GM12874 (cell line): ENCODE measurements around the gene C11orf71.

Experiments used
- TF ChIP-seq, protein P1 (sequence below): IDR thresholded peaks from 2 replicates; pipeline ENCODE4 v1.5.1; 2011; ENCODE audit warnings: low read depth, mild to moderate bottlenecking, control low read depth, low read length, moderate library complexity; ENCODE audit not compliant: insufficient read depth

C11orf71 gene, protein sequence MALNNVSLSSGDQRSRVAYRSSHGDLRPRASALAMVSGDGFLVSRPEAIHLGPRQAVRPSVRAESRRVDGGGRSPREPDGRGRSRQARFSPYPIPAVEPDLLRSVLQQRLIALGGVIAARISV

DNA sequence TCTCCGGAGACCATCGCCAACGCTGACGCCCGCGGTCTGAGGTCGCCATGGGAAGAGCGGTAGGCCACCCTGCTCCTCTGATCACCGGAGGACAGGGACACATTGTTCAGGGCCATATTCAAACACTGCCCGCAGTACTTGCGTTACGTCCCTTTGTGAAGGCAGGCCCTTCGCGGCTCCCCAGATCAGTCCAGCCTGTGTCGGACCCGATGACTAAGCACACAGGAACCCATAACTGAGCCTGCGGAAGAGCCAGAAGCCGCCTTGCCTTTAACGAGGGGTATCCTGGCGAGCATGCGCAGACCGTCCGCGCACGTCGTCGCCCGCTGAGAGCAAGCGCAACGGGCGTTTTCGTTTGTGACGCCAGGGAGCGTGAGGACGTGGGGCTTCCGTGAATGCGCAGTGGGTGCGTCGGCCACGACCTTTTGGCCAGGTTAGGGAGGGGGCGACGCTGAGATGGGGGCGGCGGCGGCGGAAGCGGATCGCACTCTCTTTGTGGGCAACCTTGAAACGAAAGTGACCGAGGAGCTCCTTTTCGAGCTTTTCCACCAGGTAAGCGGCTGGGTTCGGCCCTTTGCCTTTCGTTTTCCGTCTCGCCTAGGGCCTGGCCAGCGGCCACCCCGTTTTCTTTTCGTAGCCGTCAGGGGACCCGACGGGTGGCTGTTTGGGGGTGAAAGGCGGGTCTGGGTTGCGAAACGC, at the start of gene C11orf71, which contains the start of gene RBM7:
Gene C11orf71, minus strand, starts transcription at position 296 of the 699 bp plus-strand sequence. Its CDS starts 180 bp downstream, at position 116.
Gene RBM7, plus strand, starts transcription at position 451 of the 699 bp plus-strand sequence. Its CDS starts 6 bp downstream, at position 457.
- TF ChIP-seq, protein P1, sequence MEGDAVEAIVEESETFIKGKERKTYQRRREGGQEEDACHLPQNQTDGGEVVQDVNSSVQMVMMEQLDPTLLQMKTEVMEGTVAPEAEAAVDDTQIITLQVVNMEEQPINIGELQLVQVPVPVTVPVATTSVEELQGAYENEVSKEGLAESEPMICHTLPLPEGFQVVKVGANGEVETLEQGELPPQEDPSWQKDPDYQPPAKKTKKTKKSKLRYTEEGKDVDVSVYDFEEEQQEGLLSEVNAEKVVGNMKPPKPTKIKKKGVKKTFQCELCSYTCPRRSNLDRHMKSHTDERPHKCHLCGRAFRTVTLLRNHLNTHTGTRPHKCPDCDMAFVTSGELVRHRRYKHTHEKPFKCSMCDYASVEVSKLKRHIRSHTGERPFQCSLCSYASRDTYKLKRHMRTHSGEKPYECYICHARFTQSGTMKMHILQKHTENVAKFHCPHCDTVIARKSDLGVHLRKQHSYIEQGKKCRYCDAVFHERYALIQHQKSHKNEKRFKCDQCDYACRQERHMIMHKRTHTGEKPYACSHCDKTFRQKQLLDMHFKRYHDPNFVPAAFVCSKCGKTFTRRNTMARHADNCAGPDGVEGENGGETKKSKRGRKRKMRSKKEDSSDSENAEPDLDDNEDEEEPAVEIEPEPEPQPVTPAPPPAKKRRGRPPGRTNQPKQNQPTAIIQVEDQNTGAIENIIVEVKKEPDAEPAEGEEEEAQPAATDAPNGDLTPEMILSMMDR = no peak; the same call in none of the 2 replicates

DNA sequence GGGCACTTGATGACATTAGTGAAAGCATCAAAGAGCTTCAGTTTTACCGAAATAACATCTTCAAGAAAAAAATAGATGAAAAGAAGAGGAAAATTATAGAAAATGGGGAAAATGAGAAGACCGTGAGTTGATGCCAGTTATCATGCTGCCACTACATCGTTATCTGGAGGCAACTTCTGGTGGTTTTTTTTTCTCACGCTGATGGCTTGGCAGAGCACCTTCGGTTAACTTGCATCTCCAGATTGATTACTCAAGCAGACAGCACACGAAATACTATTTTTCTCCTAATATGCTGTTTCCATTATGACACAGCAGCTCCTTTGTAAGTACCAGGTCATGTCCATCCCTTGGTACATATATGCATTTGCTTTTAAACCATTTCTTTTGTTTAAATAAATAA, 49.5 kb upstream of the C11orf71 start:
- TF ChIP-seq, protein P1 = no peak

DNA sequence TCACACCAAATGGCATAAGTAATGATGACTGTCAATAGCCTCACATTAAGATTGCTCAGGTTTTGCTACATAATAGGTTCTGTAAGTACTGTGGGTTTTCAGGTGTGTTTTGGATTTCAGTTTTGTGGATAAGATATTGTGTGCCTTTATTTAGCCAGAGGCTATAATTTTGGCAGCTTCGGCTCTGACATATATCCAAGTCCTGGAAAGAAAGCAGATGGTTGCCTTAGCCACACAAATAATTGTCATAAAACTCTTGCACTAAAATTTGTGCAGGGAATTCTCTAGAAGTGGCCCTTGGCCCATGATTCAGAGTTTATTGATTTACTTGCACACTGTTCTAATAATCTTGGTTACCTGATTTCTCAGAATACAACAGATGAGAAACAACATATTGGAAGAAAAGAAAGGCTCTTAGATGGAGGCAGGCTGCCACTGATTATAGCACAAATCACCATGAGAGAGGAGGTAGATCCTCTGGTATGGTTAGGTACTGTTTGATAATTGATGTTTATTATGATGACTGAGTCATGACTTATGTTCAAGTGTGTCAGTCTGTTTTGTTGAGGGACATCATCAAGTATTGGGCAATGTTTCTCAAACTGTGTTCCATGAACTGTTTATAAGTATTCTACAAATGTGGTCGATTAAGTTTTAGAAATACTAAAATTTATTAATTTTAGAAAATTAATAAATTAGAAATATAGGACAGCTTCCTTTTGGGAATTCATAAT, 48.6 kb upstream of the C11orf71 start:
- TF ChIP-seq, protein P1 = no peak

DNA sequence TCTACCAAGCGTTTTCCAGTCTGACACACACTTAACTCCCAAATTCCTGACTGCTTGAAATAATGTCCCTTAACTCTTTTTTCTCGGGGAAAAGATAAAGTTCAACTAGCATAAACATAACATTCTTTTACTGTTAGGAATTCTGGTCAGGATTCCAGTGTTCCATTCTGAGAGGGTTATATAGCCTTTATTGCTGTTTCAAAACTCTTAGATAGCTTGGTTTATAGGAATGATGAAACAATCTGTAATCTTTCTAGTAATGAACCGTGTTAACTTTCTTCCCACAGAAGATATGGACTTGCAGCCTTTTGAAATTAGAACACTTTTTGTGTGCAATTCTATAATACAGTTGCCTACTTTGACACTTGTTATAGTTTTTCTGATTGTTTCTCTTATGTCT, 47.6 kb upstream of the C11orf71 start:
- TF ChIP-seq, protein P1 = no peak

DNA sequence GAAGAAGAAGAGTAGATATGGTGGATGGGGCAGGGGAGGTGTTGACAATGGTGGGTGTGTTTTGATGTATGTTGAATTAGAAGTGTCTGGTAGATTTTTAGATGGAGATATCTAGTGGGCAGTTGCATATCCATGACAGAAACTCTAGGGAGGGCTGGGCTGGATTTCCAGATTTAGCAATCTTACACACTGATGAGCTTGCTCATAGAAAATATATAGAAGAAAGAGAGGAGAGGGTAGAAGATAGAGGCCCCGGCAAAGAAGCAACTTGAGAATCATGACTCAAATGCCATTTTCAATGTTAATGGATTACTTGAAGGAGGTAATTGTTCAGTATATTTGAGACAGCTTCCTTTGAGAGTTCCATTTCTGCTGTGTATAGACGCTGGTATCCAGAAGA, 47.1 kb upstream of the C11orf71 start:
- TF ChIP-seq, protein P1 = no peak

DNA sequence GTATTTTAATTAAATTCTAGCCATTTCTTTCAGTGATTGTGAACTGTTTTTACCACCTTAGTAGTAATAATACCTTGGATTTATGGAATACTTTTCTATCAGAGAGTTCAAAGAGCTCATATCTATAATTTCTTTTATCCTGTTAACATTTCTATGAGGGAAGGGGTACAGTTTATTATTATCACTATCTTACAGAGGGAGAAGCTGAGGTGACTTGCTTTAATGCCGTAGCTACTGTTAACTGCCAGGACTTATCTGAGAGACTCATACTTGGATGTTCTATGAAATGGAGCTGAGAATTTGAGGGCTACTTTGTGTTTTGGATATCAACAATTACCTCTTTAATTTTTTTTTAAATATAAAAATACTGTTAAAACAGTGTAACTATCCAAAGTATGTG, 42.2 kb upstream of the C11orf71 start:
- TF ChIP-seq, protein P1 = no peak

DNA sequence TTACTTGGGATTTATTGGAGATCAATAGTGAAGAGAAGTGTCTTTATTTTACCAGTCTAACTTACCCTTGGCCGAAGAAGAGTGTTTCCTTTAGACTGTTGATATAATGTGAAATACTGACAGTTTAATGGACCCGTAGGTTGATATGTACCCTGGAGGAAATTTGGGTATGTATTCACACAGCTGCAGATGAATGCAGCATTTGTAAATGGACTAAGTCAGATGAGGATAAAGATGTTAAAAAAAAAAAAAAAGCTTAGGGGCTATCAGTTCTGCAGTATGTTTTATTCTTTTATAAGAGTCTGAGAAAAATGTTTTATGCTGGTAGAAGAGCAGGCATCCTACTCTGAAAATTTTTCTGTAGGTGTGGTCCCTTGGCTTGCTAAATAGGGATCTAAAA, 41.6 kb upstream of the C11orf71 start:
- TF ChIP-seq, protein P1 = no peak
